ENCODE measurements around the gene PRRX1.
A peak's percentile ranks its signal among the peaks of the same experiment; 100 is the strongest.

The PRRX1 gene

GRCh38 chr1:170664093-170664827, at the start of gene PRRX1:
PRRX1 (plus strand) TSS chr1:170664131; CDS start chr1:170664219, 88 bp downstream.
- no peak for DNase-seq

- no peak for DNase-seq
These were observed 46.2 kb upstream of the PRRX1 start for GRCh38 chr1:170617591-170618330.

GRCh38 chr1:170618421-170618820, 45.5 kb upstream of the PRRX1 start:
- DNase-seq = no peak

GRCh38 chr1:170619241-170620028, 44.5 kb upstream of the PRRX1 start:
- peak in 1 of 2 experiments; percentile 1 for DNase-seq

- no peak for DNase-seq
These were observed 43.8 kb upstream of the PRRX1 start for GRCh38 chr1:170620164-170620563.

- DNase-seq = peak in 1 of 2 experiments; percentile 1
These were observed 40.8 kb upstream of the PRRX1 start for GRCh38 chr1:170623171-170623570.

- no peak for DNase-seq
These were observed 39.8 kb upstream of the PRRX1 start for GRCh38 chr1:170624146-170624545.

GRCh38 chr1:170630977-170631376, 33.0 kb upstream of the PRRX1 start:
- DNase-seq = no peak

- no peak for DNase-seq
These were observed 29.6 kb upstream of the PRRX1 start for GRCh38 chr1:170634293-170634692.

GRCh38 chr1:170634824-170635410, 29.0 kb upstream of the PRRX1 start:
- no peak for DNase-seq

- DNase-seq = no peak
These were observed 23.4 kb upstream of the PRRX1 start for GRCh38 chr1:170640581-170640980.

GRCh38 chr1:170657275-170657853, 6.6 kb upstream of the PRRX1 start:
- no peak for DNase-seq

GRCh38 chr1:170659399-170660035, 4.4 kb upstream of the PRRX1 start:
- DNase-seq = no peak

GRCh38 chr1:170660281-170660713, 3.6 kb upstream of the PRRX1 start:
- no peak for DNase-seq

GRCh38 chr1:170660871-170661645, 2.9 kb upstream of the PRRX1 start:
- no peak for DNase-seq

GRCh38 chr1:170661646-170662411, 2.1 kb upstream of the PRRX1 start:
- DNase-seq = no peak

- DNase-seq = no peak
These were observed 1.1 kb upstream of the PRRX1 start for GRCh38 chr1:170662561-170663403.

- DNase-seq = no peak
These were observed 383 bp upstream of the PRRX1 start for GRCh38 chr1:170663404-170664092.

Data from SW 1271 (cell line).